NCI-H510A treated with DMSO at 0.1 percent for 48 hours (cell line): ENCODE measurements around the gene ZBTB20.

Experiments
- DNase-seq: peaks from one replicate; lab custom pipeline; 2025; lab: John Stamatoyannopoulos, UW

Gene ZBTB20

GRCh38 chr3:114519415-114519814 is 627.7 kb downstream of the ZBTB20 start:
- no peak for DNase-seq

GRCh38 chr3:114518206-114518808 is 628.8 kb downstream of the ZBTB20 start:
- no peak for DNase-seq

GRCh38 chr3:114510201-114510600 is 636.9 kb downstream of the ZBTB20 start:
- DNase-seq, result no peak

- no peak for DNase-seq
Observed at GRCh38 chr3:114509756-114510155, 637.3 kb downstream of the ZBTB20 start.

- no peak for DNase-seq
Observed at GRCh38 chr3:114508976-114509375, 638.1 kb downstream of the ZBTB20 start.

GRCh38 chr3:114508208-114508607 is 638.9 kb downstream of the ZBTB20 start:
- no peak for DNase-seq

GRCh38 chr3:114506591-114507300 is 640.3 kb downstream of the ZBTB20 start:
- no peak for DNase-seq

GRCh38 chr3:114504941-114505628 is 642.0 kb downstream of the ZBTB20 start:
- DNase-seq, result no peak

- DNase-seq, result no peak
Observed at GRCh38 chr3:114502204-114502603, 644.9 kb downstream of the ZBTB20 start.

GRCh38 chr3:114499976-114500375 is 647.1 kb downstream of the ZBTB20 start:
- no peak for DNase-seq

- DNase-seq, result no peak
Observed at GRCh38 chr3:114498539-114499370, 648.3 kb downstream of the ZBTB20 start.

GRCh38 chr3:114496874-114497273 is 650.2 kb downstream of the ZBTB20 start:
- DNase-seq, result no peak

GRCh38 chr3:114496466-114496865 is 650.6 kb downstream of the ZBTB20 start:
- no peak for DNase-seq

- no peak for DNase-seq
Observed at GRCh38 chr3:114496021-114496434, 651.1 kb downstream of the ZBTB20 start.

GRCh38 chr3:114494498-114494897 is 652.6 kb downstream of the ZBTB20 start:
- DNase-seq, result no peak

GRCh38 chr3:114490829-114491228 is 656.3 kb downstream of the ZBTB20 start:
- no peak for DNase-seq

GRCh38 chr3:114487502-114487901 is 659.6 kb downstream of the ZBTB20 start:
- no peak for DNase-seq

- no peak for DNase-seq
Observed at GRCh38 chr3:114484919-114485318, 662.2 kb downstream of the ZBTB20 start.

GRCh38 chr3:114481113-114481512 is 666.0 kb downstream of the ZBTB20 start:
- no peak for DNase-seq

GRCh38 chr3:114480442-114480841 is 666.6 kb downstream of the ZBTB20 start:
- DNase-seq, result no peak

GRCh38 chr3:114478801-114479200 is 668.3 kb downstream of the ZBTB20 start:
- no peak for DNase-seq

- no peak for DNase-seq
Observed at GRCh38 chr3:114476511-114476910, 670.6 kb downstream of the ZBTB20 start.
